HG03342 (cell line): ENCODE measurements around the gene TMEM88.

Experiments used
- ATAC-seq: cut with Tn5 transposase; IDR thresholded peaks from one replicate; pipeline ENCODE4 v1.9.1; 2021; ENCODE audit warnings: mild to moderate bottlenecking, moderate library complexity; ENCODE audit not compliant: unreplicated experiment

Gene TMEM88

DNA sequence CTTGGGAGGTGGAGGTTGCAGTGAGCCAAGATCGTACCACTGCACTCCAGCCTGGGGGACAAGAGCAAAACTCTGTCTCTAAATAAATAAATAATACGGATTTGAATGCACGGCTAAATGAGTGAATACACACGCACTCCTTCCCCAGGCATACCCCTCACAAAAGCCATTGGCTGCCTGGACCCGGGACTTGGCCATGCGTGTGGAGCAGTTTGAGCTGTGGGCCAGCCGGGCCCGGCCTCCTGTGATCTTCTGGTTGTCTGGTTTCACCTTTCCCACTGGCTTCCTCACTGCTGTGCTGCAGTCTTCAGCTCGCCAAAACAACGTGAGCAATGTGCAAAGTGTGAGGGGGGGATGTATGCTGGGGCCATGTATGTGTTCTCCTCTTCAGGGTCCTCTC is 22.4 kb upstream of the TMEM88 start:
- ATAC-seq: no peak

DNA sequence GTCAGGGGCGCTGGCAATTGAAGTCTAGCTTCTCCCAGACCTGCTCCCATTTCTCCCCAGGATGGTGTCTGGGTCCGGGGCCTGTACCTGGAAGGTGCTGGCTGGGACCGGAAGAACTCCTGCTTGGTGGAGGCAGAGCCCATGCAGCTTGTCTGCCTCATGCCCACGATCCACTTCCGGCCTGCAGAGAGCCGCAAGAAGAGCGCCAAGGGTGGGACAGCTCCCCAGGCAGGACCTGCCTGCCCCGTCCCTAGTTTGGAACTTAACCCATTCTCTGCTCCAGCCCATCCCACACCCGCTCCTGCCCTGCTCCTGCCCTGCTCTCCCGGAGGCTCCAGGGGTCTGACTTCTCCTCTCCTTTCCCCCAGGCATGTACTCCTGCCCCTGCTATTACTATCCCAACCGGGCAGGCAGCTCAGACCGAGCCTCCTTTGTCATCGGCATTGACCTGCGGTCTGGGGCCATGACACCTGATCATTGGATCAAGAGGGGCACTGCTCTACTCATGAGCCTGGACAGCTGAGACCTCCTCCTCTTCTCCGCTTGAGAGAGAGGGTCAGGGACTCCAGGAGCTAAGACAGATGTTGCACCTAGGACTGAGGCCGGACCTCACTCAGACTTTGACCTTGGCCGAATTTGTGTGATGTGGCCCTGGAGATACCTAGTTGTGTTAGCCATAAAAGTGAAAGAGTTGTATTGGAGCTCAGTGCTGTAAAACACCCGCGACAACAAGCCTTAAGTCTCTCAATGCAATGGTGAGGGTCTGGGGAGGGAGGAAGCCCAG is 21.7 kb upstream of the TMEM88 start:
- ATAC-seq: no peak

DNA sequence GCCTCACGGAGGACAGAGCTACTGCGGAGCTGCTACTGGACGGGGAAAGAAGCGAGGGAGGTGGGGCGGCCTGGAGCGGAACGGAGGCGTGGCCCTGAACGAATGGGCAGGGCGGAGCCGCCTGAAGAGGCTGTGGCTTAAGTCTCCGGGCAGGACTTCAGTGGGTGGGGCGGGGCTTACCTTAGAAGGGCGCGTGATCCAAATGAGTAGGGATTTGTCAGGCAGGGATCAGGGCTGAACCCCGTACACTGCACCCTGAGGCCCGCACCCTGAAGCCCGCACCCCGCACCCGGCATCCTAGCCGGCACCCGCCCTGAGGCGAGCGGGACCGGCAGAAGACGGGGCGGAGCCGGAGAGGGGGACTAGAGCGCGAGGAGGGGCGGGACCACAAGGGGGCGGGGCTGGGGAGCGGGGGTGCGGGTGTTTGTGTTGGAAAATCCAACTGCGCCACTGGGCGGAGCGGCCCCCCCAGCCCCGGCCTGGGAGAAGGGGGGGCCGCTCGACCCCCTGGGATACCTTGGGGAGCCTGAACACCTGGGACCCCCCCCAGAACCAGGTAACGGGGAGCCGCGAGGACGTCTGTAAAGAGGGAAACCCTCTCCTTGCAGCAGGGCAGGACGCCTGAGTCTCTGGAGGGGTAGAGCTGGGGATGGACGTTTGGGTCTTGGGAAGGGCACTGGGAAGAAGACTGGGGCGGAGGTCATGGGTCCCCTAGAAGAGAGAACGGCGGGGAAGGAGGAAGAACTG is 20.9 kb upstream of the TMEM88 start, which contains the start of gene KDM6B:
KDM6B (plus strand) TSS at position 423 of the 747 bp plus-strand sequence. CDS start 11,338 bp downstream, outside the sequence.
- peak; percentile 47 for ATAC-seq

DNA sequence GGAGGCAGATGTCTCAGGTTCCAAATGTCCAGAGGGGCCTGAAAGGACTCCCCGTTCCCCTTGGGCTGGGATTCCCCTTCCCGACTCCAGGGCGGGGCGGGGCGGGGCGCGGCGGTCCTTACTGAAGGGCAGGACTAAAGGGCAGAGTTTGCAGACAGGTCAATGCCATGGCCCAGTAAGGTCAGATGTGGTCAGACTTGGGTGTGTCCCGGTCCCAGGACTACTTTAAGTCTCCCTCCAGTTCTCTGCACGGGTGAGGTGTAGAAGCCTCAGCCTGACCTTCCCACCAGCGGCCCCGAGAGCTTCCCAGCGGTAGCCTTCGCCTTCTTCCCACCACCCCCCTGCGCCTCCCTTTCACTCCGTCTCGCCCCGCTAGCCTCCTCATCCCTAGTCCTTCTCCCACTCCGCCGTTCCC is 20.3 kb upstream of the TMEM88 start:
- no peak for ATAC-seq

DNA sequence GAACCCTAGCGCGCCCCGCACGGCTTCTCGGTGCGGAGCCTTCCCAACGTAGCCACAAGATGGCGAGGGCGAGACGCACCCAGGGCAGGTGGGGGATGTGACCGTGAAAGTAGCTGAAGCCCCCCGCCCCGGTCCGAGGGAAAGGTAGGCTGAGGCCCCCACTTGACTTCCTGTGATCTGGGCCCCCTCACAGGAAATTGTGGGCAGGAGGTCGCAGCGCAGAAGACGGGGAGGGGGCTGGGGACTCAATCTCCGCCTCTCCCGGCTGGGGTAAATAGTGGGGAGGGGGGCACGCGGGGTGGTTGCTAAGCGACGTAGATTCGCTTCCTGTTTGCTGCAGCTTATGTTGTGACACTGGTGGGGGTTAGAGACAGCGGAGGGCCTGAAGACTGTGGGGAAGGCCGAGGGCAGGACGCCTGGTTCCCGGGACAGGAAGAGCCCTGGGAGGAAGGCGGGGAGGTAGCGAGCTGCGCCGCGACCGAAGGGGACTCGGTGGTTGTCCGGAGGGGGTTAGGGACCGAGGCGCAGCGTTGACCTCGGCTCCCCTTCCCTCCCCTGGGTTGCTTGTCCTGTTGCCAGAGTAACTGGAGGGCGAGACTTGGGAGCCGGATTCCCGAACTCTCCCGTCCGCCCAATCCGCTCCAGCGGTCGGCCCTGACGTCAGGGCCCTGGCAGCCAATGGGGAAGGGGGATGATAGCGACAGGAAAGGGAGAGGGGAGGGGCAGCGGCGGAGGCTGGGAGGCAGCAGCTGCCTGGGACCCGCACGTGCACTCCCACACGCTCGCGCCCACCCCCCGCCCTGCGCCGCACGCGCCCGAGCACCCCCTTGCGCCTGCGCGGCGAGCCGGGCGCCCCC is 19.7 kb upstream of the TMEM88 start:
- peak; percentile 45 for ATAC-seq

DNA sequence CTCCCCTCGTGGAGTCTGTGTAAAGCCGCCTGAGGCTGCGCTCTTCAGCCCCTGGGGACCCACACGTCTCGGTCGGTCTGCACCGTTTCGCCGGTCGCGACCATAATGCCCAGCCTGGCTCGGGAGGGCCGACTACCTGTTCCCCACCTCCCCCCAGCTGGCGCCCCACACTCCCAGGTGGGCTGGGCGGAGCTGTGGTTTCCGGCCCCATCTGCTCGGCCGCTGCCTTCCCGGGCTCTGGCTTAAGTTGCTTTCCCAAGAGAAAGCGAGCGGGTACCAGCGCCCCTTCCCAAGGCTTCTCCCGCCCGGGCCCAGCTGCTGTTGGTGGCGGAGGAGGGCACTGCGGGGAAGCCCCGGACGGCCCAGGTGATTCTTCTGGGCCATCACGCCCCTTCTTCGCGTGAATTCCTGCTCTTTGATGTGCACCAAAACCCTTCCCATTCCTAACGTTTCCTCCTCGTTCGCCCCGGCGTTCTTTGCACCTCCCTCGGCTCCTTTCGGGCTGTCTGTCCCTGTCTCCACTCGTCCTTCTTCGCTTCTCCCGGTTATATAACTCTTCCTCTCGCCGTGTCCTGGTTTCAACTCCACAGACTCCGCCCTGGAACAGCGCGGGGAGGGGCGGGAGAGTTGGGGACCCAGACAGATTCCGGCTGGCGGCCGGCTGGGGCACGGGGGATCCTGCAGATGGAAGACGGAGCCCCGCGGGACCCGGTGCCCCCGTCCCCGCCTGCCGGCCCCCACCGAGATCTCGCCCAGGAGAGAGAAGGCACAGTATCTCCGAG is 18.9 kb upstream of the TMEM88 start:
- peak; percentile 4 for ATAC-seq

DNA sequence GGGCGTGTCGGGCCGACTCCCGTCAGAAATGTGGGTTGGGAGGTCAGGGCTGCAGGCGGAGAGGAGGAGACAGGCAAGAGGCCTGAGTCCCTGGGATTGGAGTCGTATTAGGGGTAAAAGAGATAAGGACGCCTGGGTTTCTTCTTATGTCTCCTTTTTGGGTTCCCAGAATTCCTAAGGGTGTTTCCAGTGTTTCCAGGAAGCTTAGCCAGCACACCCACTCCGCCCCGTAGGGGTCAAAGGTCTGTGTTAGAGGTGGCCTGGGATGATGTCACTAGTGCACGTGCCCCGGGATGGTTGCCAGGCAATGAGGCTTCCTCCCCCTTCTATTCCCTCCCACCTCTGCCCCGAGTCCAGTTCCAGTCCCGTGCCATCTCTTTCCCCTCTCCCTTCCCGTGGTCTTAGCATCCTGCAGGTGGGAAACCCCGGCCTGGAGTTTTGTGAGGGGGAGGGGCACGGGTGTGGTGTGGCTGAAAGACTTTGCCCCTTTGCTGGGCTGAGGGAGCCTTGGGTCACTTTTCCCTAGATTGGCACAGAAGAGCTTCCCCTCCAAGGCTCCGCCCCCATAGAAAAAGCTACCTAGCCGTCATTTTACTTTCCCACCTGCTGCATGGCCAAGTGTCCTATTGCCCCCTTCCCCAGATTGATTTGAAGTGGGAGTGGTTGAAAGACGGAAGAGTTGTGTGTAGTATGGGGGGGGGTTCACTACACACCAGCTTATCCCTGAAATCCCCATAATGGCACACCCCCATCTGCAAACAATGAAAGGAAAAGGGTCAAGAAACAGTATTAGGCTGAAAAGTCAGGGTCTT is 18.1 kb upstream of the TMEM88 start:
- no peak for ATAC-seq

DNA sequence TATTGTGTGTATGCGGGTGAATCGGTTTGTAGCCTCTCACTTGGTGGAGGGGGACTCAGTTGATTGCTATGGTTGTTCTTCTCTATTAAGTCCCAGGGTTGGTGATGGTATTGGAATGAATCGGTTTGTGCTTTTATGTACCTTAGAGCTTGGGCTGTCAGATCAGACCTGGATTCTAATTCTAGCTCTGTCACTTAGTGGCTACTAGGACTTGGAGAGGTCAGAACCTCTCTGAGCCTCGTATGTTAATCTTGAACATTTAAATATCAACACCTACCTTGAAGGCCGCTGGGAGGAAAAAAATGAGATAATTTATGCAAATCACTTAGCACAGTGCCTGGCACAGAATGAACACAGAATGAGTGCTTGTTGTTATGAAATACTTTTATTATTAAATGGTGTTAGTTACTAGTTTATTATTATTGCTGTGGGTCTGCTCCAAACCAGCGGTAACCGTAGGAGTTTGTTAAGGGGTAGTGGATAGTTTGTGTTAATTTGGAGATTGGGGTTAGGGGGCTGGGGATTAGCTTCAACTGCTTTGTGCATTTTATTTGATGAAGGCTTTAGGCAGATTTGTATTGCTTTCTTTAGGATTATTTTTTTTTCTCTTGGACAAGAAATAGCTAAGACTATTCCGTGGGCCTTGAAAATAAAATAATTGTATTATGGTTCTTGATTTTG is 17.3 kb upstream of the TMEM88 start:
- no peak for ATAC-seq

DNA sequence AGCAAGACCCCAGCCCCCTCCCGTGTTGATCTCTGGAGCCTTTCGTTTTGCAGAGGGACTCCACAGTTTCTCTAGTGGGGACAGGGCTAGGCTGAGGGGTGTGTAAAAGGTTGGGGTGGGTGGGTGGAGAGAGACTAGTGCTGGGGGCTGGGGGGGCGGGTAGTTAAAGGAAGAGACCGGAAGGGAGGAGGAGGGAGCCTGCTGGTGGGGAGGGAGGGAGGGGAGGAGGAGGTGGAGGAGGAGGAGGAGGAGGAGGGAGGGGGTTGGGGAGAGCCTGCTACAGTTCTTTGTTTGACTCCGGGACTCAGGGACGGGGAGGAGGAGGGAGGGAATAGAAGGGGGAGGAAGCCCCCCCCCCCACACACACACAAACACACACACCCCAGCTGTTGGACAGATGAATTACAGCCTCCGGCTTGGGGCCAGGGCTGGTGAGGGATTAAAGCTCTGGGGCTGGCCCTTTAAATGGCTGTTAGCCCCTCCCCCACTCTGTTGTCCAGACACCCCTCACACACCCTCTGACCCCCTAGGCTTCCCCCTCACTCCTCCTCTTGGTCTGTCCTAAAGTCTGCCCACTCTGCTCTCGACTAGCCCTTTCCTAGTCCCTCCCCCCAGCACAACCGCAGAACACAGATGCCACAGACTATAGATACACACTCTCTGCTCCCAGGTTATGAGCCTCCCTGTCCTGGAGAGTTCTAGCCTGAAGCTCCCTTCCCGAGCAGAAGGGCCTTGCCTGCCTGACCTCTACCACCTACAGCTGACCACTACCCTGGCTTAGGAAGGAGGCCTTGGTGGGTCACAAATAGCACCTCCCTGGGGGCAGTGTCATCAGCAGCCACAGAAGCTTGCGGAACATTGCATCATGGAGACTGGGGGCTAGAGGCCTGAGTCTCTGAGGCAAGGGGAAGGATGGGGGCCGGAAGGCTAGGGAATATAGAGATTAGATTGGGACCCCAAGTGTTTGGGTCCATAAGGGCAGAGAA is 16.5 kb upstream of the TMEM88 start:
- ATAC-seq: no peak

DNA sequence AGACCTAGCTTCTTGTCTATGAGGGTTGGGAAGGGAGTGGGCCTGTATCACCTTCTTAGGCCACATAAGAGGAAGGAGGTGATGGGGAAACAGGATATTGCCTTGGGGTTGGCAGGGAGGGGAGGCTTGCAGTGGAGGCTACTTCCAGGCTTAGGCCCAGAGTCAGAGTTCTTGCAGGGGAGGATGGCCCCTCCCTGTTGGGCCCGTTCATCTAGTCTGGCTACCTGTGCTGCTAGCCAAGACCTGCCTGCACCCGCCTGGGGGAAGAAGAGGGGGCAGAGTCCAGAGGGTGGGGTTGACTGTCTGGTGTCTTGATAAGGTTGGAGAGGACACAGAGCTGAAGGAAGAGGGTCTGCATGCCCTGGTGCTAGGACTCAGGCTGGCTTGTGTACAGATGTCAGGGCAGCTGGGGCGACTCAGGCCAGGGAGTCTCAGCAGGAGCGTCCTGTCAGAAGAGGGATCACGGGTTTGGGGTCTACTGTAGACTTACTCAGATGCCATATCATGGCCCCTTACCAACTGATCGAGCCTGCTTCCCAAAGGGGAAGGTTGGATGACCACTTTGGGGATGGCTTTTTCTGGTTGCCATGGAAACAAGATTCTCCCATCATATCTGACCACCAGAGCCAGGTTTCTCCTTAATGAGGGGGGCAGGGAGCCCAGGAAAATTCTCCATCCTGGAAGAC is 15.5 kb upstream of the TMEM88 start:
- no peak for ATAC-seq

DNA sequence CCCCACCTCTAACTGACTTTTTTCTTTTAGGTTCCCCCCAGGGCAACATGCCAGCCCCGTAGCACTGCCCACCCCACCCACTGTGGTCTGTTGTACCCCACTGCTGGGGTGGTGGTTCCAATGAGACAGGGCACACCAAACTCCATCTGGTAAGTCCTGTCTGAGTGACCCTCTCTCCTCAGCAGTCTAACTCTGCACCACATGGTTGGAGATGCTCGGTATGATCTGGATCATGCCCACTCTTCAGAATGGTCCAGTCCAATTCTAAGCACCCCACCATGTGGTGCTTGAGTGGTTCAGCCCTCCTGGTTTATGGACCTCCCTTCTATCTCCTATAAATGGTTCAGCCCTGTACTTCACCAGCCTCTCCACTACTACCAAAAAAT is 15.0 kb upstream of the TMEM88 start:
- no peak for ATAC-seq

DNA sequence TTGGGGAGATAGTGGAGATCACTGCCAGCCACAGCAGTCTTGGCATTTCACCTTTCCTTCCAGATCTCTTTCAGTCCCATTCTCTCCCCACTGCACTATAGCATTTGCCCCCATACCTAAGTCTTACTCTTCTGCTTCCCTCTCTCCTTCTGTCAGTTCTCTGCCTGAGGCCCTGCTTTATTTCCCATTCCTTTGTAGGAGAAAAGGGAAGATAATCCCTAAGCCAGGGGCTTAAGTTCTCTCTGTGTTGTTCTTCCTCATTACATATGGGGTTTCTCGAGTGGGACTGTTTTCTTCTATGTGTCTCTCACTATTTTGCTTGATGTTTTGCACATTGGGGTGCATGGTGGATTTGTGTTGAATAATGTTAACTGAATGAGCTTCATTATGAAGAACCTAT is 14.4 kb upstream of the TMEM88 start:
- no peak for ATAC-seq

DNA sequence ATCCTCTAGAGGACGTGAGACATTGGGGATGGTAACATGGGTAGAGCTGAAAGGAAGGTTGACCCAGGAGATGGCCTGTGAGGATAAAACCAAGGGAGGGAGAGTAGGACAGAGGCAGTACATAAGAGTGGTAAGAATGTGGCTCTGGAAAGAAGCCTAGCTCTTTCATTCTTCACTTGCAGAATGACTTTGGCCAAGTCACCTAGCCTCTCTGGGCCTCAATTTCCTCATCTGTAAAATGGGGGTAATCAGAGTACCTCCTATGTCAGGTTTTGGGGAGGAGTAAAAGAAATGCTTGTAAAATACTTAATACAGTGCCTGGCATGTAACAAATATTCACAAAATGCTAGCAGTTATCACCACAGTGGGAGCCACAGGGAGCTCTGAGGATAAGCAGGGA is 14.0 kb upstream of the TMEM88 start:
- no peak for ATAC-seq

DNA sequence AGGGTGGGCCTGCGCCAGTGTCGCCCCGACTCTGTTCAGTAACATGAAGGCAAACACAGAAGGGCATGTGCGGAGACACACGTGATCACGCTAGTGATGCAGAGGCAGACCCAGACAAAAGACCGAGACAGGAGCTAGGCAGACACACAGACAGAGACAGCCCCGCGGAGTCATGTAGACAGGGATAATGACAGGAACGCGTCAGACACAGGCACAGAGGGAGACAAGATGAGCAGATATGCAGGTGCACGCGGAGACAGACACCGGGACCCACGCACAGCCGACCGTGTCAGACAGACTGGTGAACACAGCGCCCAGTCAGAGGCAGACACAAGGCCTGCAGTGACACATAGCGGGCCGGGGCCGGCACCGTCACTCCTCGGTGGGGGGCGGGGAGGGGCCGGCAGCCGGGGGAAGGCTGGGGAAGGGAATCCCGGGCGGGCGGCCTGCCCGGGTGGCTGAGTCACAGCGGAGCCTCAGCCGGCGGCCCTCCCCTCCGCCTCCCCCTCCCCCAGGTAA is 13.4 kb upstream of the TMEM88 start:
- peak; percentile 5 for ATAC-seq

DNA sequence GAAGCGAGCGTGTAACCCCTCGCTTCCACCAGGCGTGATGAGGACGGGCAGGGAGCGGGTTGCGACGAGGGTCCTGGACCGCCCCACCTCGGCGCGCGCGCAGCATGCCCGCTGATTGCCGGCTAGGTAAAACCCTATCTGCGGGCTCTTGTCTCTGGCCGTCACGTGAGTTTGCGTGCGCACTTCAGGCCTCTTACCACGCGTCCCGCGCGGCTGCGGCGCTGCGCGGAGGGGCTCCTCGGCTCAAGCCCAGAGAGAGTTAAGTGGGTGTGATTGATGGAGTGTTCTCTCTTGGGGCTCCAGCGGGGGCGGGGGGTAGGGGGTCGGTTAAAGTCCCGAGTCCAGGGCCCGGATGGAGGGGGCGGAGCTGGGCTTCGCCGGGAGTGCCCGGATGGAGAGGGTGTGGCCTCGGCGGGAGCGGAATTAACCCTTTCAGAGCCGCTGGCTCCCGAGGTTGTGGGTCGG is 12.9 kb upstream of the TMEM88 start:
- peak; percentile 24 for ATAC-seq

DNA sequence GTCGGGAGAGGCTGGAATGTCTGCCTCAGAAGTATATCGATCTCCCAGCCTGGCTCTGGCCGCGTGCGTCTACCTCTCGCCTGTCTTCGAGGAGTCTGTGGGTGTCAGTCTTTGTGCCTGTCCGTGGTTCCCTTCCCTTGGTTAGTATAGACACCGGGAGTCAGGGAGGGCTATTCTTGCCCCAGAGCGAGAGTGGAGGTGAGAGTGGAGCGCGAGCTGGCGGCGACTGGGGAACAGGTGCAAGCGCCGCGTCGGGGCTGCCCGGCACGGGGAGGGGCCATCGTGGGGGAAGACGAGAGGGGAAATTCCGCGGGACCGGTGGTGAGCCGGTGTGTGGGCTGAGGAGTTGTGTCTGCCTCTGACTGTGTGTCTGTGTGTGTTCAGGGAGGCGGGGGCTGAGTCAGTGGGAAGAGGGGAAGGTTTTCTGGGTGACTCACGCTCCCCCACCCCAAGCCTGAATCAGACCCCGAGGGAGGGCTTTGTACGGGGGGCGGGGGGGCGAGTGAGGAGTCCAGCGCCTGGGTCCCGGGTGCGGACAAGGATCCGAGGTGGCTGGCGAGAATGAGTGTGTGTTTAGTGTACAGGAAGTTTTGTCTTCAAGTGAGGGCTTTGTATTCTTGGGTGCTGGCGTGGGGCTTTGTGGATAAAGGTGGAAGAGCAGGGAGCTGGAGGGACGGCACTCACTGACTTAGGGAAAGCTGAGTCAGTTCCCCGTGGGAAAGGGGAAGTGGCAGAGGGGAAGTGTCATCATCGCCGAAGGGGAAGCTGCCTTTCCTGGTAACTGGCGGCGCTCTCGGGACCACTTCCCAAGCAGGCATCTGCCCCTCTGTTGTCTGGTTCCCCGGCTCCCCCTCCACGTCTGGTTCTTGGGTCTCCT is 12.2 kb upstream of the TMEM88 start:
- peak; percentile 22 for ATAC-seq
